GM18499 (cell line): Measurements from ENCODE around the gene KIF5A.

ENCODE experiments used
- ATAC-seq: cut with Tn5 transposase; IDR thresholded peaks from one replicate; pipeline ENCODE4 v1.9.1; 2021; ENCODE audit warnings: moderate number of reproducible peaks; ENCODE audit not compliant: insufficient read depth, unreplicated experiment

The KIF5A gene

GRCh38 chr12:57603815-57604453 lies 54.1 kb downstream of the KIF5A start:
- no peak for ATAC-seq

GRCh38 chr12:57604454-57604991 lies 54.7 kb downstream of the KIF5A start, which contains the start of gene DTX3:
DTX3 (plus strand) TSS chr12:57604824; CDS start chr12:57606518, 1,694 bp downstream.
- ATAC-seq = no peak

GRCh38 chr12:57604992-57605810 lies 55.4 kb downstream of the KIF5A start:
- ATAC-seq = no peak

GRCh38 chr12:57605811-57606311 lies 56.0 kb downstream of the KIF5A start:
- ATAC-seq = no peak

GRCh38 chr12:57606399-57606798 lies 56.6 kb downstream of the KIF5A start:
- no peak for ATAC-seq

GRCh38 chr12:57606821-57607220 lies 57.0 kb downstream of the KIF5A start:
- ATAC-seq = no peak

- no peak for ATAC-seq
Measured at GRCh38 chr12:57607958-57608663, 58.3 kb downstream of the KIF5A start.

GRCh38 chr12:57609101-57609780 lies 59.4 kb downstream of the KIF5A start:
- ATAC-seq = no peak

GRCh38 chr12:57609781-57610553 lies 60.1 kb downstream of the KIF5A start:
- no peak for ATAC-seq

- no peak for ATAC-seq
Measured at GRCh38 chr12:57610554-57611107, 60.8 kb downstream of the KIF5A start.

GRCh38 chr12:57611108-57611826 lies 61.4 kb downstream of the KIF5A start, which contains the start of gene ARHGEF25:
ARHGEF25 (plus strand) TSS chr12:57611435; CDS start chr12:57611895, 460 bp downstream.
- no peak for ATAC-seq

GRCh38 chr12:57611827-57612710 lies 62.2 kb downstream of the KIF5A start:
- ATAC-seq = no peak

- ATAC-seq = no peak
Measured at GRCh38 chr12:57612711-57613426, 63.0 kb downstream of the KIF5A start.

GRCh38 chr12:57613427-57614109 lies 63.7 kb downstream of the KIF5A start:
- no peak for ATAC-seq

- ATAC-seq = peak; percentile 54
Measured at GRCh38 chr12:57614178-57614947, 64.5 kb downstream of the KIF5A start.
